ENCODE measurements around the gene NMT1. TPM values are rescaled to one million over a fixed set of nuclear protein-coding genes. Genes with fewer than 3 reads are reported as not detected.

Gene NMT1
- total RNA-seq, 1 donor from 2014 or later: 46.4 TPM

- DNase-seq: no peak
These were observed 43.9 kb downstream of the NMT1 start for GRCh38 chr17:45104907-45105624.

GRCh38 chr17:45106096-45106495 is 45.0 kb downstream of the NMT1 start:
- DNase-seq: no peak

GRCh38 chr17:45106582-45106981 is 45.5 kb downstream of the NMT1 start:
- DNase-seq: no peak

- no peak for DNase-seq
These were observed 46.3 kb downstream of the NMT1 start for GRCh38 chr17:45107293-45108010.

GRCh38 chr17:45108051-45108450 is 46.9 kb downstream of the NMT1 start:
- DNase-seq: no peak

- no peak for DNase-seq
These were observed 47.7 kb downstream of the NMT1 start for GRCh38 chr17:45108595-45109521.

- DNase-seq: no peak
These were observed 49.8 kb downstream of the NMT1 start for GRCh38 chr17:45110676-45111611.

GRCh38 chr17:45111850-45112249 is 50.7 kb downstream of the NMT1 start:
- no peak for DNase-seq

GRCh38 chr17:45112559-45113423 is 51.7 kb downstream of the NMT1 start:
- no peak for DNase-seq

- DNase-seq: no peak
These were observed 52.3 kb downstream of the NMT1 start for GRCh38 chr17:45113424-45113754.

- DNase-seq: no peak
These were observed 53.2 kb downstream of the NMT1 start for GRCh38 chr17:45114117-45114932.

- DNase-seq: no peak
These were observed 54.0 kb downstream of the NMT1 start for GRCh38 chr17:45115015-45115625.

- DNase-seq: no peak
These were observed 54.8 kb downstream of the NMT1 start for GRCh38 chr17:45115871-45116270.

GRCh38 chr17:45116434-45117016 is 55.4 kb downstream of the NMT1 start:
- peak; percentile 10 for DNase-seq

- DNase-seq: no peak
These were observed 56.2 kb downstream of the NMT1 start for GRCh38 chr17:45117334-45117733.

GRCh38 chr17:45117848-45118646 is 56.9 kb downstream of the NMT1 start:
- no peak for DNase-seq

- DNase-seq: no peak
These were observed 57.6 kb downstream of the NMT1 start for GRCh38 chr17:45118691-45119090.

- no peak for DNase-seq
These were observed 58.8 kb downstream of the NMT1 start for GRCh38 chr17:45119964-45120363.
